NB4 (cell line): ENCODE measurements around the gene UNC5B.
A peak's percentile ranks its signal among the peaks of the same experiment; 100 is the strongest.

Experiments used
- DNase-seq: peaks from one replicate; pipeline ENCODE4 v3.0.0; 2010; ENCODE audit warnings: low read depth
- H3K4me3 ChIP-seq: one replicate; pipeline ENCODE4 v1.5.1; 2011; ENCODE audit warnings: mild to moderate bottlenecking, low read depth, low read length, moderate library complexity
- CTCF ChIP-seq: IDR thresholded peaks from one replicate; pipeline ENCODE4 v1.5.1; 2012; ENCODE audit warnings: low read depth, low read length
- MAX ChIP-seq: IDR thresholded peaks from 2 replicates; pipeline ENCODE4 v1.6.1; 2011; ENCODE audit warnings: low read depth, low read length
- MYC ChIP-seq: IDR thresholded peaks from 2 replicates; pipeline ENCODE4 v1.6.1; 2011; ENCODE audit warnings: low read depth, low read length
- POLR2A ChIP-seq: IDR thresholded peaks from 2 replicates; pipeline ENCODE4 v1.6.1; 2011; ENCODE audit warnings: mild to moderate bottlenecking; ENCODE audit not compliant: insufficient read length; ENCODE audit errors: extremely low read depth

The UNC5B gene

GRCh38 chr10:71330789-71331404 lies 118.5 kb downstream of the UNC5B start:
- no peak overlapping the region for H3K4me3 ChIP-seq
- no peak for DNase-seq
- no peak for TF ChIP-seq CTCF
- TF ChIP-seq MAX: no peak
- TF ChIP-seq POLR2A: no peak
- TF ChIP-seq MYC: no peak

GRCh38 chr10:71331736-71332135 lies 119.4 kb downstream of the UNC5B start:
- TF ChIP-seq CTCF: no peak
- no peak for TF ChIP-seq MYC
- TF ChIP-seq MAX: no peak
- TF ChIP-seq POLR2A: no peak
- DNase-seq: no peak
- H3K4me3 ChIP-seq: no peak overlapping the region

GRCh38 chr10:71332466-71332865 lies 120.1 kb downstream of the UNC5B start:
- DNase-seq: no peak
- no peak overlapping the region for H3K4me3 ChIP-seq
- TF ChIP-seq MAX: no peak
- TF ChIP-seq POLR2A: no peak
- TF ChIP-seq CTCF: no peak

- no peak overlapping the region for H3K4me3 ChIP-seq
- TF ChIP-seq POLR2A (no peak), CTCF (no peak), MAX (peak; percentile 37), MYC (peak; percentile 47)
- DNase-seq: peak; percentile 59
These were observed 120.9 kb downstream of the UNC5B start for GRCh38 chr10:71333129-71333887.

- DNase-seq: no peak
- no peak overlapping the region for H3K4me3 ChIP-seq
- TF ChIP-seq POLR2A: no peak
- TF ChIP-seq MAX: no peak
- TF ChIP-seq MYC: no peak
- no peak for TF ChIP-seq CTCF
These were observed 121.9 kb downstream of the UNC5B start for GRCh38 chr10:71334221-71334791.
